ENCODE data around the gene GPR18.

The GPR18 gene

DNA sequence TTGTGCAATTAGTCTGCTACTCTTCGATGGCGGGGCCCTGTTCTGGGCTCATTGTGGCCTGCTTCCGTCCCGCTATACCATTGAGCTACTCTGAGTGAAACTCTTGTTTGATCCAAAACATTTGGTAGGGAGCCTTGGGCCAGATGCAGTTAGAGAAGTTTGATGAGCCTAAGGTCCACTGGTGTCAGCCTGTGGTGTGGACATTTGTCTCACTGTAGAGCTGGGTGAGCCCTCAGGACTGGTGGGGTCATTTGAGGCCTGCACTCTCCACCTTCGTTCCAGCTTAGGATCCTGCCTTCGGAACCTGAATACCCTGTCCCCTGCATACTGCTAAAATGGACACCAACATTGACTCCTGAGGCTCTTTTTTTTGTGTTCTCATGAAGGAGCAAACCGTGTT lies 50.7 kb downstream of the GPR18 start:
- no peak for DNase-seq

GRCh38 chr13:99206873-99207272 lies 51.3 kb downstream of the GPR18 start:
- no peak for DNase-seq

DNA sequence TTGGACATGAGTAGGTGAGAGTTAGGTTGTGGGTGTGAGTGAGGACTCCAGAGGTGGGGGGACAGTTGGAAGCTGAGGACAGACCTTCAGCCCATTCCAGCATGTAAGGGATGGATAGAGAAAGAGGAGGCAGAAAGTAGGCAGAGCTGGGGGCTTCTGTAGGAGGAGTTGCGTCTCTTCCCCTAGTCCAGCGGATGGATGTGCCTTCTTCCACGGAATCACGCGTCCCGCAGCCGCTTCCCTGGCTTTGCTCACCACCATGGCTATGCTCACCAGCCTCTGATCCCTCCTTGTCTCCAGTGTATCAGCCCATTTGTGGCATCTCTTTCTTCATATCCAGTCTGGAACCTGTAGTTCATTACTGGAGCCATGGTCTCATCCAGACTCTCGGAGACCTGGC lies 52.0 kb downstream of the GPR18 start:
- DNase-seq: no peak

DNA sequence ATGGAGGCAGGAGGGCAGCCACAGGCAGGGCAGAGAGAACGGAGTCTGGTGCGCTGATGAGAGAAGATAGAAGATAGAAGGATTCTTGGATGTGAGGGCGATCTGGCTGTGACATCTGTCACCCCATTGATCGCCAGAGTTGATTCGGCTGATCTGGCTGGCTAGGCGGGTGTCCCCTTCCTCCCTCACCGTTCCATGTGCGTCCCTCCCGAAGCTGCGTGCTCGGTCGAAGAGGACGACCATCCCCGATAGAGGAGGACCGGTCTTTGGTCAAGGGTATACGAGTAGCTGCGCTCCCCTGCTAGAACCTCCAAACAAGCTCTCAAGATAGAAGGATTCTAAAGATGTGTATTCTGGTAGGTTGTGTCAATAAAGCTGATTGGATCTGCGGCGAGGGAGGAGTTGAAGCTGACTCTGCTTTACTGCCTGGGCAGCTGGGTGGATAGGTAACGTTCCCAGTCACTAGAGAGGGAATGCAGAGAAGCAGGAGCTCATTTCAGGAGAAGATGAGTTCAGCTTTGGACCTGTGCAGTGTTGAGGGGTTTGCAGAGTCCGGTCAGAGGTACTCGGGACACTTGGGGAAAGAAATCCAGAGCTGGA lies 52.5 kb downstream of the GPR18 start:
- no peak for DNase-seq

All from CD4-positive, alpha-beta T cell treated with Interferon alpha-2 for 1 hour (primary cell).